Stomach (tissue), 4 donors: Measurements from ENCODE around the gene GGACT.

Experiments
- EP300 ChIP-seq: sonication (generic); formaldehyde crosslinking; IDR thresholded peaks from one replicate; pipeline ENCODE4 v1.6.1; 2017; ENCODE audit warnings: antibody characterized with exemption
- POLR2A ChIP-seq, 4 donors: fragments of 450-650 bp; IDR thresholded peaks; one replicate each; pipeline ENCODE4 v1.6.1; 2016; ENCODE audit warnings: antibody characterized with exemption in 4 of 4, control low read depth in 2 of 4, mild to moderate bottlenecking in 1 of 4, moderate library complexity in 1 of 4
- POLR2AphosphoS5 ChIP-seq, 3 donors: sonication (generic); formaldehyde crosslinking; IDR thresholded peaks; one replicate each; pipeline ENCODE4 v1.6.1; 2016; ENCODE audit warnings: antibody characterized with exemption in 3 of 3
- TF ChIP-seq, protein P1 (sequence below), 7 experiments: fragments of 450-650 bp in 4 of 7; fragments of 200-600 bp in 3 of 7; sonication (generic) in 3 of 7; IDR thresholded peaks; one replicate each; pipeline ENCODE4 v1.5.1; 2016 to 2019; ENCODE audit warnings: antibody characterized with exemption in 7 of 7, control low read depth in 2 of 7, mild to moderate bottlenecking in 1 of 7

- TF ChIP-seq, protein P1, sequence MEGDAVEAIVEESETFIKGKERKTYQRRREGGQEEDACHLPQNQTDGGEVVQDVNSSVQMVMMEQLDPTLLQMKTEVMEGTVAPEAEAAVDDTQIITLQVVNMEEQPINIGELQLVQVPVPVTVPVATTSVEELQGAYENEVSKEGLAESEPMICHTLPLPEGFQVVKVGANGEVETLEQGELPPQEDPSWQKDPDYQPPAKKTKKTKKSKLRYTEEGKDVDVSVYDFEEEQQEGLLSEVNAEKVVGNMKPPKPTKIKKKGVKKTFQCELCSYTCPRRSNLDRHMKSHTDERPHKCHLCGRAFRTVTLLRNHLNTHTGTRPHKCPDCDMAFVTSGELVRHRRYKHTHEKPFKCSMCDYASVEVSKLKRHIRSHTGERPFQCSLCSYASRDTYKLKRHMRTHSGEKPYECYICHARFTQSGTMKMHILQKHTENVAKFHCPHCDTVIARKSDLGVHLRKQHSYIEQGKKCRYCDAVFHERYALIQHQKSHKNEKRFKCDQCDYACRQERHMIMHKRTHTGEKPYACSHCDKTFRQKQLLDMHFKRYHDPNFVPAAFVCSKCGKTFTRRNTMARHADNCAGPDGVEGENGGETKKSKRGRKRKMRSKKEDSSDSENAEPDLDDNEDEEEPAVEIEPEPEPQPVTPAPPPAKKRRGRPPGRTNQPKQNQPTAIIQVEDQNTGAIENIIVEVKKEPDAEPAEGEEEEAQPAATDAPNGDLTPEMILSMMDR (IDR thresholded peaks at IDR 0.05) = no peak
- no peak for TF ChIP-seq POLR2AphosphoS5 (IDR thresholded peaks at IDR 0.05)
- TF ChIP-seq POLR2A (IDR thresholded peaks at IDR 0.05) = no peak
- TF ChIP-seq EP300 = no peak
Observed at GRCh38 chr13:100523411-100523810, 65.2 kb downstream of the GGACT start.
